DMS153 treated with DMSO at 0.1 percent for 48 hours (cell line): Measurements from ENCODE around the gene CSTF2T.

ENCODE experiments used
- DNase-seq: peaks from one replicate; lab custom pipeline; 2025; ENCODE audit not compliant: unreplicated experiment; lab: John Stamatoyannopoulos, UW

CSTF2T gene

GRCh38 chr10:51699475-51700227 is at the start of gene CSTF2T:
TSS of gene CSTF2T (minus strand) at chr10:51699595. CDS start at chr10:51699549, 46 bp downstream.
- peak; percentile 84 for DNase-seq

- DNase-seq, result no peak
These were observed 49.6 kb upstream of the CSTF2T start for GRCh38 chr10:51748959-51749358.

DNA sequence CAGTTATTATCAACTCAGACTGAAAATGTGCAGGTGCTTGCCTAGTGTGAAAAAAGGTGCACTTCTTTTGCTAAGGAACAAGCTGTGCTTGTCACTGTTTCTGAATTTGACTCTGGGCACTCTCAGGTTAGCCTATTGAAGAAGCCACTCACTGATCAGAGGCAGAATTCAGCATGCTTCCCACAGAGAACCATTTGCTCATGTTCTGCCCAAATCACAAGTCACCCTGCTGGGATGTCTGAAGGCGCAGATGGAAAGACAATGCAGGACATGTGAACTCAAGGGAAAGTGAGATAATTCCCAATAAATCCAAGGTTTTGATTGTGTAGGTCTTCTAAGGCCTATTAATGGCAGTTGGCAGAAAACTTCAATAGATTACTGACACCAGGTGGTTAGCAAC is 47.8 kb upstream of the CSTF2T start:
- DNase-seq, result no peak

GRCh38 chr10:51745397-51745796 is 46.0 kb upstream of the CSTF2T start:
- DNase-seq, result no peak

- no peak for DNase-seq
These were observed 45.0 kb upstream of the CSTF2T start for GRCh38 chr10:51744235-51745000.

DNA sequence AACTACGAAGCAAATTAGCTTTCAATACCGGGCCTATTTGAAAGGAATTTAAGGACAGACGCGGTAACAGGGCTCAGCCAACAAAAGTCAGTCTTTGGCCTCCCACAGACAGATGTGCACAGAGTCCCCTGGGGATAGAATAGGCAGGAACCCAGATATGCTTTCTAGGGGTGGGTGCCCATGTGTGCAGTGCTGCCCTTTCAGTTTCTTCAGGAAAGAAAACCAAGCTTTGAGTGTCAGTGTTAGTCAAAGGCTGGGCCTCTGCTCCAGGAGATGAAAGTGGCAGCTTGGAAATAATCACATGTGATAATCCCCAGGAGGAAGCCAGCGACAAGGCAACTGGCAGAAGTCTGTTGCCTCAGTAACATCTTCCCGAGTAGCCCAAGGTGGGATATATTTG is 43.8 kb upstream of the CSTF2T start:
- no peak for DNase-seq

DNA sequence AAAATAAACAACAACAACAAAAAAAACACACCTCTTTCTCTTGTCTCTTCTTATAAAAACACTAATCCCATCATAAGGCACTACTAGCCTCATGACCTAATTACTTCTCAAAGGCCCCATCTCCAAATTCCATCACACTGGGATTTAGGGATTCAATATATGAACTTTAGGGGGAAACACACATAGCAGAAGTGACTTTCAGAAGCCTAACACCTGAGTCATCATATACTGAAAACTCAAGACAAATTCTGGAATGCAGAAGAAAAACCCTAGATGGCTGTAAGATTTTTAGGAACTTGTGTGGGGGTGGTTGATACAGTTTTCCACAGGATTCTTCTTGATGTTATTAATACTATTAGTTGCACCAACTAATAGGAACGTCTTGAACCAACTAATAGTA is 33.7 kb upstream of the CSTF2T start:
- DNase-seq, result no peak

- no peak for DNase-seq
These were observed 30.6 kb upstream of the CSTF2T start for GRCh38 chr10:51729822-51730555.

GRCh38 chr10:51724038-51724437 is 24.6 kb upstream of the CSTF2T start:
- no peak for DNase-seq

DNA sequence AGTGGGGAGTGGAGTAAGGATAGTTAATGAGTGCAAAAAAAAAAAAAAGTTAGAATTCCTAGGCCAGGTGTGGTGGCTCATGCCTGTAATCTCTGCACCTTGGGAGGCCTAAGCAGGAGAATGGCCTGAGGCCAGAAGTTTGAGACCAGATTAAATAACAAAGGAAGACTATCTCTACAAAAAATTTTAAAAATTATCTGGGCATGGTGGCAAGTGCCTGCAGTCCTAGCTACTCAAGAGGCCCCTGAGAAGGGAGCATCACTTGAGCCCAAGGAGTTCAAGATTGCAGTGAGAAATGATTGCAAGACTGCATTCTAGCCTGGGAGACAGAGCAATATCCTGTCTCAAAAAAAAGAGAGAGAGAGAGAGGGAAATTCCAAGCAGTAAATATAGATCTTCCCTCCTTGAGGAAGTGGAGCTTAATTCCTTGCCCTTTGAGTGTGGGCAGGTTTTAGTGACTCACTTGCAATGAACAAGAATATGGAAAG is 19.5 kb upstream of the CSTF2T start:
- DNase-seq, result no peak

DNA sequence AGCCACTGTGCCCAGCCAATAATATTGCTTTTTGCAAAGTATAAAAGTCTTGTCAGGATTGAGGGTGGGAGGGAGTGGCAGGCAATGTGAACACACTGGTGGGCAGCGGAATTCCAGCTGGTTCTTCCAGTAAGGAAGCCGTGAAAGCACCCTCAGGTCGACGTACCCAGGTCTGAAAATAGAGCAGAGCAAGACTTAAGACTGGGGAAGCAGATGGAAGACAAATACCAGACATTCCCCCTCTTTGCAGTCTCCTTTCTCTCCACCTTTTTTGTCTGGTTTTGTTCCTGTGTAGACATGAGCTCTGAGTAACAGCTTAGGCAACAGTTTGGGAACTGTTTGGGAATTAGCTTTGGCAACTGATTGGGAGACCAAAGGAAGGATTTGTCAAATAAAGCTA is 17.6 kb upstream of the CSTF2T start:
- DNase-seq, result no peak

DNA sequence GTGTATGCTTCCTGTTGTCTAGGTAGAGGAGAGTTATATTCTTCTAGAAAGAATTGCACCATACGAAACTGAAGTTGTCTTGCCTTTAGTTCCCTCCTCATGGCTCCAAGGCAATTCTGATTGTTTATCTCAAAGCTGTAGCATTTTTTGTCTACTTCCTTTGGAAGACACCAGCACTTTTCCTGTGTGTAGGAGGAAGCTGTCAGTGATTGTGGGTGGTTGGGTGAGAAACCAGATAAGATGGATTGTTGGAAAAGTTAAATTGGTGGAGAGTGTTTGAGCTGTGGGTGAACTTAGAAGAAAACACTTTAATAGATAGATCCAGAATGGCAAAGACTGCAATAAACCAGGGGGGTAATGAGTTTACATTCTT is 12.1 kb upstream of the CSTF2T start:
- DNase-seq, result no peak

DNA sequence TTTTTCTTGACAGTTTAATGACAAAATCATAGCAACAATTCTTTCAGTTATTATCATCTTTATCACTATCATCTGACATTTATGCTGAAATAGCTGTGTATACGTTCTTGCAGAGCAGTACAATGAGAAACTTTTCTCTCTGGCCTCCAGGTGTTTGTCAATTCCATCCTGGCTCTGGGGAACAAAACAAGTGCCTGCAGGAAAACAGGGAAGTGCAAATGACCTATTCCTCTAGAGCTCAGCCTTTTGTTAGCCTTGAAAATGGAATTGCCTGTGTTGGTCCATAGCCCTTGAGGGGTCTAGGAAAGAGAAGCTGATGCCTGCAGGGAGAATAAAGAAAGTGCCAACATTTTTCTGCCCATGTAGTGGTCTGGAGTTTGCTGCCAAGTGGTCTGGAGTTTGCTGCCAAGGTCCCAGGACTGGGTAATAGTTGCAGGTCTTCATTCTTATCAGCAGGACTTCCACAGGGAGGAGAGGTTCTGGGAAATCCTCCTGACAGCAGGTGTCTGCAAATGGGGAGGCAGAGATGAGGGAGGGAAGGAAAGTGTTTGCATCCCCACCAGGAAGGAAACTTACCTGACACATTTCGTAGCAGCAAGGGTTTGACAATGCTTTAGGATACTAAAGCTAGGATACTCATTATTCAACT is 10.1 kb upstream of the CSTF2T start:
- no peak for DNase-seq

GRCh38 chr10:51708609-51709008 is 9.2 kb upstream of the CSTF2T start:
- DNase-seq, result no peak

GRCh38 chr10:51707821-51708424 is 8.5 kb upstream of the CSTF2T start:
- DNase-seq, result no peak

- no peak for DNase-seq
These were observed 8.0 kb upstream of the CSTF2T start for GRCh38 chr10:51707392-51707791.

GRCh38 chr10:51706225-51706624 is 6.8 kb upstream of the CSTF2T start:
- no peak for DNase-seq

- no peak for DNase-seq
These were observed 6.4 kb upstream of the CSTF2T start for GRCh38 chr10:51705774-51706173.

DNA sequence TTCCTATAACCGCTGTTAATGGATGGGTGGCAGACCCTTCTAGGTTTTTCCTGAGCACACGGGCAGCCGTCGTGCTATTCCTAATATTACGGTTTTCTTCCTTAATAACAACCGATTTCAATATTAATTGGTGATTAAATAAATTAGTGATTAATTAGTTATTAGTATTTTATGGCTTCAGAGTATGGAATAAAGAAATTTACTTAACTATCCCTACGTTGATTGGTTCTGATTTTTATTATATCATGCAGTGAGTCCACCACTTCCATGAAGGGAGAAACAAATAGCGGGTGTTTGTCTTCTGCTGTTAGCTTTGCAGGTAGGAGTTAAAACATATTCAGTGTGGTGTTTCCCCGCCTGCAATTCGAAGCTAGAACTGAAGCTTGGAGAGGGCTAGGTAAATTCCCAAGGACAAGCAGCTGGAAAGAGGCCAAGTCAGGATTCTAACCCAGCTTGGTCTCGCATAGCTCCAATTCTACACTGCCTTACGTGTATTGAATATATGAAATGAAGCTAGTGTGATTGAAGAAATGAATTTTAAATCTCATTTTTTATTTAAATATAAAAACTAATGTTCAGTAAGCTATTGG is 928 bp upstream of the CSTF2T start:
- DNase-seq, result no peak

GRCh38 chr10:51699145-51699474 is 285 bp downstream of the CSTF2T start:
- no peak for DNase-seq
